ENCODE data around the gene FAM151B. TPM values are rescaled to one million over a fixed set of nuclear protein-coding genes. Genes with fewer than 3 reads are reported as not detected.
"Not testable (repeated sequence)": the region's sequence is repeated elsewhere in the genome, so short reads cannot be mapped to it uniquely, and the experiment has no call there.

The FAM151B gene
- polyA plus RNA-seq, 1 donor from 2014 or later = not detected

GRCh38 chr5:80555099-80555498 is 67.2 kb downstream of the FAM151B start:
- Mint-ChIP-seq H3K4me3 (no peak overlapping the region), H3K9me3 (peaks cover 0 to 2% (median 0%) of the 10 kb centered on the region in 3 donors), H3K27me3 (peaks cover 23% of the 10 kb centered on the region), H3K36me3 (no peaks in the 10 kb centered on the region), H3K27ac (no peak overlapping the region), H3K4me1 (no peaks in the 10 kb centered on the region)

- no peak overlapping the region for H3K27ac Mint-ChIP-seq
- no peaks in the 10 kb centered on the region for H3K36me3 Mint-ChIP-seq
- no peaks in the 10 kb centered on the region for H3K4me1 Mint-ChIP-seq
- peaks cover 0 to 2% (median 0%) of the 10 kb centered on the region in 3 donors for H3K9me3 Mint-ChIP-seq
- no peak overlapping the region for H3K4me3 Mint-ChIP-seq
- peaks cover 18% of the 10 kb centered on the region for H3K27me3 Mint-ChIP-seq
These were observed 71.3 kb downstream of the FAM151B start for GRCh38 chr5:80559244-80559643.

- H3K27me3 Mint-ChIP-seq = peaks cover 28% of the 10 kb centered on the region
- no peaks in the 10 kb centered on the region for H3K36me3 Mint-ChIP-seq
- H3K9me3 Mint-ChIP-seq = no peaks in the 10 kb centered on the region
- no peak overlapping the region for H3K27ac Mint-ChIP-seq
- H3K4me3 Mint-ChIP-seq = no peak overlapping the region
- peaks cover 0 to 1% (median 0%) of the 10 kb centered on the region in 3 donors for H3K4me1 Mint-ChIP-seq
These were observed 77.4 kb downstream of the FAM151B start for GRCh38 chr5:80565330-80565729.

DNA sequence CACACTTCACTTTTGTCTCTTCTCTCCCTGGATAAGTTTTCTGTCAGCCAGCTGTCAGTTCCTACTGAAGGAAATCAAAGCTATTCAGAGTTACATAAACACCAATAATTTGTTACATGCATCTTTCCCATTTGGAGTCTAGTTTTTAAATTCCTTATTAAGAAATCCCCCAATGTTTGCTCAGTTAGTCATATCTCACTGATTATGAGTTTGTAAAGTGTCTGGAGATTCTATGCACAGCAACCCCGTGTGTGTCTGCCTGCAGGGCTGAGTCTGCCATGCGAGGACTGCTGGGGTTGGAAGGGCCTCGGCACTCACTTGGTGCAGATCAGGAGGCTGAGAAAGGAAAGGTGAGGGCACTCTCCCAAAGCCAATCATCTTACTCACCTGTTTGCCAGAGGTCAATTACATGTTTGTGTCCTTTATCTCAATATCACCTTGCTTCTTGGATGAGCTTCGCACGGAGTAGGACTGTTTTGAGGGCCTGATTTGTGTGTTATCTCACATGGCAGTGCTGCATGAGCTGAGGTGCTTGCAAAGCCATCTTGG is 78.9 kb downstream of the FAM151B start:
- Mint-ChIP-seq H3K27ac (no peak overlapping the region), H3K4me1 (peaks cover 2 to 9% (median 5%) of the 10 kb centered on the region in 3 donors), H3K4me3 (no peak overlapping the region), H3K36me3 (no peaks in the 10 kb centered on the region), H3K9me3 (no peaks in the 10 kb centered on the region), H3K27me3 (peaks cover 41% of the 10 kb centered on the region)

DNA sequence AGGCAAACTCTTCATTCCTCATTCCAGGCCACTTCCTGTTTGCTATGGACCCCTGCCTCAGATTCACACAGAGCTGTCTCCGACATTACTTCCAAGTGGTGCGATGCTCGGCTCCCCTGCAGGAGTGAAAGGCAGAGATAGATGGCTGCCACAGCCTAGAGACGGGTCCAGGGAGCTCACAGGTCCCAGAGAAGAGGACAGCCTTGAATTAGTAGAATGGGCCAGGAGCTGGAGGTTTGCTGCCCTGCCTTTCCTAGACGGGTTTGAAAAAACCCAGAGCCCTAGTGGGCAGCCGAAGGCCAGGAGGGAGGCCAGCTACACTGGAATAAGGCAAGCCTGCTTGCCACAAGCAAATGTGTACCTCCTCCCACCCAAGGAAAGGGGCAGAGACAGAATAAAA is 80.4 kb downstream of the FAM151B start:
- Mint-ChIP-seq H3K27me3 (peaks cover 56% of the 10 kb centered on the region), H3K27ac (peak overlapping the region in 1 of 3 donors; percentile 45), H3K4me1 (peaks cover 2 to 9% (median 5%) of the 10 kb centered on the region in 3 donors), H3K9me3 (peaks cover 0 to 2% (median 0%) of the 10 kb centered on the region in 3 donors), H3K4me3 (peak overlapping the region in 1 of 4 donors; percentile 37), H3K36me3 (no peaks in the 10 kb centered on the region)

- H3K4me1 Mint-ChIP-seq = peaks cover 2 to 9% (median 5%) of the 10 kb centered on the region in 3 donors
- H3K27ac Mint-ChIP-seq = no peak overlapping the region
- peaks cover 60% of the 10 kb centered on the region for H3K27me3 Mint-ChIP-seq
- peaks cover 0 to 2% (median 0%) of the 10 kb centered on the region in 3 donors for H3K9me3 Mint-ChIP-seq
- H3K4me3 Mint-ChIP-seq = peak overlapping the region in 2 of 4 donors; percentile 30 to 39
- H3K36me3 Mint-ChIP-seq = no peaks in the 10 kb centered on the region
These were observed 81.4 kb downstream of the FAM151B start for GRCh38 chr5:80569086-80569960.

DNA sequence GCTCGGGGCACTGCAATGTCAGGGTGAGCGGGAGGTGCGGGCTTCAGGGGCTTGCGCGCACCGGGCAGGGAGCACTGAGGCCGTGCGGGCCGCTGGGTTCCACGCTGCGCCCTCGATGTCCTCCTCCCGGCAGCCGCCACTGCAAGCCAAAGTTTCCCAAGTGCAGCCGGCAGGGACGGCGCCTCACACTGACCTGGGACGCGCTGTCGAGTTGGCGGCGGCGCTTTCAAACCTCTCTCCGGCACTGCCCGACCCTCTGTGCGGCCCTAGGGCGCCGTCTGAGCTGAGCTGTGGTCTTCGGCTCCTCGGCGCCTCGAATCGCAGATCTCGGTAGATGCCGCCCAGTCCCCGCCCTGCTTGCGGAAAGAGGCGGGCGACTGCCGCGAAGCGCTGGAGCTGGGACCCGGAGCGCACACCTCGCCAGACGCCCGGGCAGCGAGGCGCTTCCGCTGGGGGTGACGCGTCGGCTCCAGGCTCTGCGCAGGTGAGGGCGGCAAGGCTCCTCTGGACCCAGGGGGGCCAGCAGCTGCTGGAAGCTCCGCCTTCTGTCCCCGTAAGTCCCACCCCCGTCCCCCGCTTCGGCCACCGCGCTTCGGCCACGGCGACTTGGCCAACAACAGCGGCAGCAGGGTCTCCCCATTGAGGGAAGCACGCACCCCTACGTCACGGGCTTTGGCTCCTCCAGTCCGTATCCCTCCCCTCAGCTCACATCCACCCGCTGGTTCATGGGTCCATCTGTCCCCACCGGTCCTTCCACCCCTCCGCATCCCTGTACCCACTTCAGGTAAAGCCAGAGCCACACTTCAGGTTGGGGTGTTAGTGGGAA is 82.3 kb downstream of the FAM151B start, which contains the start of gene ANKRD34B:
ANKRD34B (minus strand) TSS at position 320 of the 826 bp plus-strand sequence. CDS start 10,261 bp downstream, outside the sequence.
- Mint-ChIP-seq H3K27me3 (peaks cover 59% of the 10 kb centered on the region), H3K36me3 (no peaks in the 10 kb centered on the region), H3K4me1 (peaks cover 2 to 9% (median 5%) of the 10 kb centered on the region in 3 donors), H3K4me3 (peak within 1 kb of the TSS; percentile 32 to 89 (median 80)), H3K27ac (no peak within 1 kb of the TSS), H3K9me3 (peaks cover 0 to 2% (median 0%) of the 10 kb centered on the region in 3 donors)

DNA sequence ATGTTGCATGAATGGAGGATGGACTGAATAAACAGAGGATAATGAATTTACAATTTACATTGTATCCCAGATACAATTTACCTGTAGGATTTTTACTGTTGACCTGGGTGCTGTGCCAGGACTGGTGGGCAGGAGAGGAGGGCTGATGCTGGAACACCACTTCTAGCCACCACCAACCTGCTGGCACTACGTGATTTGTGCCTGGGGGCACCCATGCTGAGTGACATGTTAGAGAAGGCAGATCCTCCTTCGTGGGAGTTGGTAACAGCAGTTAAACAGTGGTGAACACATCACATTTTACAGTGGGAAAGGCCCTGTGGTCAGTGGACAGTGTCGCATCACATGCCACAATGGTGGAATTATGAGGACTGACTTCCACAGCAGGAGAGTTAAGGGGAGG is 85.2 kb downstream of the FAM151B start:
- peaks cover 44% of the 10 kb centered on the region for H3K27me3 Mint-ChIP-seq
- H3K36me3 Mint-ChIP-seq = no peaks in the 10 kb centered on the region
- H3K4me3 Mint-ChIP-seq = no peak overlapping the region
- H3K27ac Mint-ChIP-seq = no peak overlapping the region
- peaks cover 0 to 2% (median 2%) of the 10 kb centered on the region in 3 donors for H3K9me3 Mint-ChIP-seq
- H3K4me1 Mint-ChIP-seq = peaks cover 2 to 9% (median 5%) of the 10 kb centered on the region in 3 donors

GRCh38 chr5:80576383-80576782 is 88.5 kb downstream of the FAM151B start:
- peaks cover 0 to 7% (median 2%) of the 10 kb centered on the region in 3 donors for H3K9me3 Mint-ChIP-seq
- H3K36me3 Mint-ChIP-seq = no peaks in the 10 kb centered on the region
- H3K27ac Mint-ChIP-seq = no peak overlapping the region
- H3K4me3 Mint-ChIP-seq = no peak overlapping the region
- H3K27me3 Mint-ChIP-seq = peaks cover 28% of the 10 kb centered on the region
- peaks cover 0 to 2% (median under 1%) of the 10 kb centered on the region in 3 donors for H3K4me1 Mint-ChIP-seq

DNA sequence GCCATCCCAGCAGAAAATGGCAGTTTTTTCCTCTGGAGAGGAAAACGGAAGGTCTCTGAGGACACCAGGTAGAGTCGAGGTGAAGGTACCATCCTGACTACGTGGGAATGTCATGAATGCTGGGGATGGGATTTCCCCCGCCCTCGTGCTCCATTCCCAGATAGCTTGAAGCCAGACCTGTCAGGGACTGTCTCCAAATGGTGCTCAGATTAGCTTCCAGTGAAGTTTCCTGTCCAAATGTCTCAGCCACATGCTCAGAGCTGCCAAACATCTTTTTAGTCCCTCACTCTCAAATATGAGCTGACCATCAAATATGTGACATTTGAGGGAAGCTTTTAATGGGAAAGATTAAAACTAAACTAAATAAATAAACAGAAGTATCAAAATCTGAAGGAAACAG is 89.8 kb downstream of the FAM151B start:
- Mint-ChIP-seq H3K4me1 (peaks cover 0 to 2% (median 0%) of the 10 kb centered on the region in 3 donors), H3K27me3 (peaks cover 15% of the 10 kb centered on the region), H3K27ac (no peak overlapping the region), H3K9me3 (peaks cover 0 to 7% (median 2%) of the 10 kb centered on the region in 3 donors), H3K36me3 (no peaks in the 10 kb centered on the region), H3K4me3 (no peak overlapping the region)

- H3K27ac Mint-ChIP-seq = no peak overlapping the region
- no peak overlapping the region for H3K4me3 Mint-ChIP-seq
- H3K4me1 Mint-ChIP-seq = peaks cover 0 to 2% (median 0%) of the 10 kb centered on the region in 3 donors
- no peaks in the 10 kb centered on the region for H3K36me3 Mint-ChIP-seq
- H3K9me3 Mint-ChIP-seq = peaks cover 0 to 5% (median 2%) of the 10 kb centered on the region in 3 donors
- peaks cover 8% of the 10 kb centered on the region for H3K27me3 Mint-ChIP-seq
These were observed 91.2 kb downstream of the FAM151B start for GRCh38 chr5:80579050-80579449.

GRCh38 chr5:80580291-80580690 is 92.4 kb downstream of the FAM151B start:
- not testable (repeated sequence) for H3K4me1 Mint-ChIP-seq, H3K4me3 Mint-ChIP-seq

DNA sequence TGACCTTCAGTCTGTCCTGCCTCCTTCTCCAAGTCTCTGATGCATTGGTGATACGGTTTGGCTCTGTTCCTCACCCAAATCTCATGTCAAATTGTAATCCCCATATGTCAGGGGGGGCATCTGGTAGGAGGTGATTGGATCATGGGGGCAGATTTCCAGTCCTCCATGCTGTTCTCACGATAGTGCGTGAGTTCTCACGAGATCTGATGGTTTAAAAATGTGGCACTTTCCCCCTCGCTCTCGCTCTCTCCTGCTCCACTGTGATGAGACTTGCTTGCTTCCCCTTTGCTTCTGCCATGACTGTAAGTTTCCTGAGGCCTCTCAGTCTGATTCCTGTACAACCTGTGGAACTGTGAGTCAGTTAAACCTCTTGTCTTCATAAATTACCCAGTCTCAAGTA is 96.9 kb downstream of the FAM151B start:
- Mint-ChIP-seq H3K27ac (no peak overlapping the region), H3K36me3 (peaks cover 4% of the 10 kb centered on the region), H3K27me3 (peaks cover 2% of the 10 kb centered on the region), H3K4me3 (no peak overlapping the region), H3K9me3 (peaks cover 0 to 1% (median 0%) of the 10 kb centered on the region in 3 donors), H3K4me1 (no peaks in the 10 kb centered on the region)

More at GRCh38 chr5:80580291-80580690, 92.4 kb downstream of the FAM151B start:
- H3K9me3 Mint-ChIP-seq, H3K36me3 Mint-ChIP-seq, H3K27ac Mint-ChIP-seq, H3K27me3 Mint-ChIP-seq: not testable (repeated sequence)

DNA sequence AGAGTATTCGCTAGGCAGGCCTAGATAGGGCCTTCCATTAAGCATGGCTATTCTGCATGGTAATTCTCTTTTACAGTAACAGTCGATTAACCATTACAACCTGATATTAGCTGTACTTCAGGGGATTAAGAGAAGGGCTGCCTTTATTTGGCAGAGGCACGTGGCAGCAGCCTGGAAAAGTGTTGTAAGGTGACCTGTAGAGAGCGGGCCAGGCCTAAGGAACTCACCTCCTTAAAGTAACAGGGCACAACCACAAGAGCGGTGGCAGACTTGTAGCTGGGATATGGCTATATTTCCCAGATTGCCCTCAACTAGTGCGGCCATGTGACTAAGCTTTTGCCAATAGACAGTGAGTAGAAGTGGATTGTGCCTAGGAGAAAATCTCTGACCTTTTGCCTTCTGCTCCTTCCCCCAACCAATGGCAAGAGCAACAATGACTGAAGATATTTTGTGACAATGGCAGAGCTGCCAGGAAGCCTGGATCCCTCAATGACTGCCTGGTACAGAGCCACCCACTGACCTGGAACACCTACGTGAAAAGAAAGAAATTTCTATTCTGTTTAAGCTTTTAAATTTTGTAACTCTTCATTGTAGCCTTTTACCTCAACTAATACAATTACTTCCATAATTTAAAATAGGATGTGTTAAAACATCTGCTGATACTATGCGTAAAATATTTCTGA is 101.1 kb downstream of the FAM151B start:
- H3K4me3 Mint-ChIP-seq = no peak overlapping the region
- H3K9me3 Mint-ChIP-seq = no peaks in the 10 kb centered on the region
- peaks cover 4% of the 10 kb centered on the region for H3K36me3 Mint-ChIP-seq
- peaks cover 0 to 2% (median 0%) of the 10 kb centered on the region in 3 donors for H3K4me1 Mint-ChIP-seq
- no peaks in the 10 kb centered on the region for H3K27me3 Mint-ChIP-seq
- H3K27ac Mint-ChIP-seq = no peak overlapping the region
